Suprapubic skin (tissue), 4 donors: Measurements from ENCODE around the gene PLXDC1.

Source experiments
- POLR2A ChIP-seq, 2 donors: fragments of 450-650 bp; IDR thresholded peaks; one replicate each; pipeline ENCODE4 v1.6.1; 2017; ENCODE audit warnings: antibody characterized with exemption in 2 of 2, mild to moderate bottlenecking in 2 of 2, moderate library complexity in 2 of 2
- POLR2AphosphoS5 ChIP-seq, 3 donors: sonication (generic); formaldehyde crosslinking; IDR thresholded peaks; one replicate each; pipeline ENCODE4 v1.6.1; 2017; ENCODE audit warnings: antibody characterized with exemption in 3 of 3
- TF ChIP-seq, protein P1 (sequence below), 2 donors: fragments of 200-600 bp in 1 of 2; fragments of 450-650 bp in 1 of 2; sonication (generic) in 1 of 2; IDR thresholded peaks; one replicate each; pipeline ENCODE4 v1.5.1; 2016 to 2019; ENCODE audit warnings: antibody characterized with exemption in 2 of 2, mild to moderate bottlenecking in 1 of 2, moderate library complexity in 1 of 2

GRCh38 chr17:39171933-39172332, 20.5 kb upstream of the PLXDC1 start:
- TF ChIP-seq, protein P1, sequence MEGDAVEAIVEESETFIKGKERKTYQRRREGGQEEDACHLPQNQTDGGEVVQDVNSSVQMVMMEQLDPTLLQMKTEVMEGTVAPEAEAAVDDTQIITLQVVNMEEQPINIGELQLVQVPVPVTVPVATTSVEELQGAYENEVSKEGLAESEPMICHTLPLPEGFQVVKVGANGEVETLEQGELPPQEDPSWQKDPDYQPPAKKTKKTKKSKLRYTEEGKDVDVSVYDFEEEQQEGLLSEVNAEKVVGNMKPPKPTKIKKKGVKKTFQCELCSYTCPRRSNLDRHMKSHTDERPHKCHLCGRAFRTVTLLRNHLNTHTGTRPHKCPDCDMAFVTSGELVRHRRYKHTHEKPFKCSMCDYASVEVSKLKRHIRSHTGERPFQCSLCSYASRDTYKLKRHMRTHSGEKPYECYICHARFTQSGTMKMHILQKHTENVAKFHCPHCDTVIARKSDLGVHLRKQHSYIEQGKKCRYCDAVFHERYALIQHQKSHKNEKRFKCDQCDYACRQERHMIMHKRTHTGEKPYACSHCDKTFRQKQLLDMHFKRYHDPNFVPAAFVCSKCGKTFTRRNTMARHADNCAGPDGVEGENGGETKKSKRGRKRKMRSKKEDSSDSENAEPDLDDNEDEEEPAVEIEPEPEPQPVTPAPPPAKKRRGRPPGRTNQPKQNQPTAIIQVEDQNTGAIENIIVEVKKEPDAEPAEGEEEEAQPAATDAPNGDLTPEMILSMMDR (IDR thresholded peaks at IDR 0.05) = no peak
- TF ChIP-seq POLR2A (IDR thresholded peaks at IDR 0.05) = no peak
- TF ChIP-seq POLR2AphosphoS5 (IDR thresholded peaks at IDR 0.05) = no peak
